Smooth muscle cell (in vitro differentiated cells): ENCODE measurements around the gene TMEM147. TPM values are rescaled to one million over a fixed set of nuclear protein-coding genes. Genes with fewer than 3 reads are reported as not detected.

ENCODE experiments used
- DNase-seq: peaks from one replicate; lab custom pipeline; 2025; ENCODE audit not compliant: unreplicated experiment; lab: John Stamatoyannopoulos, UW
- H2AFZ ChIP-seq: fragments of 200-600 bp; sonication (generic); 2 replicates; pipeline ENCODE4 v1.6.0; 2016; ENCODE audit warnings: antibody characterized with exemption, low read depth, mild to moderate bottlenecking
- H3F3A ChIP-seq: fragments of 200-600 bp; sonication (generic); 2 replicates; pipeline ENCODE4 v1.6.0; 2017; ENCODE audit warnings: antibody characterized with exemption, low read depth
- H3K27ac ChIP-seq: fragments of 200-600 bp; sonication (generic); 2 replicates; pipeline ENCODE4 v1.5.1; 2016; ENCODE audit warnings: low read depth, mild to moderate bottlenecking
- H3K27me3 ChIP-seq: fragments of 200-600 bp; sonication (generic); 2 replicates; pipeline ENCODE4 v1.6.1; 2016; ENCODE audit warnings: low read depth, mild to moderate bottlenecking
- H3K36me3 ChIP-seq: fragments of 200-600 bp; sonication (generic); 2 replicates; pipeline ENCODE4 v1.5.1; 2016; ENCODE audit warnings: low read depth
- H3K4me1 ChIP-seq: fragments of 200-600 bp; sonication (generic); 2 replicates; pipeline ENCODE4 v1.5.1; 2016; ENCODE audit warnings: low read depth
- H3K4me2 ChIP-seq: fragments of 200-600 bp; sonication (generic); 2 replicates; pipeline ENCODE4 v1.6.0; 2016; ENCODE audit warnings: mild to moderate bottlenecking
- H3K4me3 ChIP-seq: fragments of 200-600 bp; sonication (generic); 2 replicates; pipeline ENCODE4 v1.5.1; 2016; ENCODE audit warnings: mild to moderate bottlenecking
- H3K79me2 ChIP-seq: fragments of 200-600 bp; sonication (generic); 2 replicates; pipeline ENCODE4 v1.6.0; 2016; ENCODE audit warnings: low read depth, mild to moderate bottlenecking
- H3K9ac ChIP-seq: fragments of 200-600 bp; sonication (generic); 2 replicates; pipeline ENCODE4 v1.6.0; 2016; ENCODE audit warnings: low read depth
- H3K9me3 ChIP-seq: fragments of 200-600 bp; sonication (generic); replicated peaks from 2 replicates; pipeline ENCODE4 v1.5.1; 2016; ENCODE audit warnings: low read depth
- H4K20me1 ChIP-seq: fragments of 200-600 bp; sonication (generic); 2 replicates; pipeline ENCODE4 v1.6.0; 2016; ENCODE audit warnings: low read depth
- CTCF ChIP-seq: fragments of 200-600 bp; sonication (generic); IDR thresholded peaks from 2 replicates; pipeline ENCODE4 v1.5.1; 2017; ENCODE audit warnings: borderline replicate concordance, mild to moderate bottlenecking, antibody characterized with exemption; ENCODE audit not compliant: insufficient read depth, poor library complexity, severe bottlenecking
- WGBS: methylation state at CpG from one replicate; pipeline ENCODE4 v1.1.7; 2016; ENCODE audit warnings: low lambda C conversion rate; 5-methylcytosine and 5-hydroxymethylcytosine counted together
- polyA plus RNA-seq: library from polyadenylated mRNA; unstranded; fragments of >200 nt; fragmentation: Nextera tagmentation; extraction: Ambion mirVana; gene quantifications from 2 replicates; pipeline ENCODE4 v1.2.1, GENCODE V29; 2016
- total RNA-seq: library from RNA; depleted of rRNA; stranded (reverse); fragments of >200 nt; gene quantifications from 2 replicates; pipeline ENCODE4 v1.2.3, GENCODE V29; 2014

The TMEM147 gene
- total and polyA plus RNA-seq, 2 experiments from 2014 or later, result 168 to 291 TPM

- Histone ChIP-seq H3K4me3 (no peak overlapping the region), H3K9me3 (no peaks in the 10 kb centered on the region), H3K79me2 (peaks cover 11% of the 10 kb centered on the region), H3K4me2 (no peak overlapping the region), H2AFZ (no peak overlapping the region), H3K36me3 (no peaks in the 10 kb centered on the region), H3F3A (no peaks in the 10 kb centered on the region), H3K9ac (no peak overlapping the region), H3K4me1 (peaks cover 8% of the 10 kb centered on the region), H3K27me3 (no peaks in the 10 kb centered on the region), H4K20me1 (no peaks in the 10 kb centered on the region), H3K27ac (no peak overlapping the region)
- WGBS, result 93% methylated on average over 15 of the region's 15 CpGs
- no peak for TF ChIP-seq CTCF
- no peak for DNase-seq
These were observed 4.6 kb downstream of the TMEM147 start for GRCh38 chr19:35549879-35550523.

- no peak for DNase-seq
- Histone ChIP-seq H4K20me1 (no peaks in the 10 kb centered on the region), H3K9me3 (no peaks in the 10 kb centered on the region), H3K4me1 (peaks cover 5% of the 10 kb centered on the region), H3K4me2 (no peak overlapping the region), H3F3A (no peaks in the 10 kb centered on the region), H3K9ac (no peak overlapping the region), H3K79me2 (peaks cover 3% of the 10 kb centered on the region), H2AFZ (no peak overlapping the region), H3K36me3 (no peaks in the 10 kb centered on the region), H3K4me3 (no peak overlapping the region), H3K27ac (no peak overlapping the region), H3K27me3 (no peaks in the 10 kb centered on the region)
- no peak for TF ChIP-seq CTCF
- 95% methylated on average over 21 of the region's 21 CpGs for WGBS
These were observed 5.8 kb downstream of the TMEM147 start for GRCh38 chr19:35551091-35551810.

- no peaks in the 10 kb centered on the region for H3K9me3 ChIP-seq
- H3K79me2 ChIP-seq, result no peaks in the 10 kb centered on the region
- peaks cover 10% of the 10 kb centered on the region for H3K27me3 ChIP-seq
- no peaks in the 10 kb centered on the region for H3K36me3 ChIP-seq
- H3K27ac ChIP-seq, result no peak overlapping the region
- no peaks in the 10 kb centered on the region for H3K4me1 ChIP-seq
- no peak overlapping the region for H3K4me2 ChIP-seq
- no peak overlapping the region for H3K4me3 ChIP-seq
- no peaks in the 10 kb centered on the region for H4K20me1 ChIP-seq
- no peaks in the 10 kb centered on the region for H3F3A ChIP-seq
- 86% methylated on average over 13 of the region's 13 CpGs for WGBS
- TF ChIP-seq CTCF, result no peak
- DNase-seq, result no peak
- H2AFZ ChIP-seq, result no peak overlapping the region
- H3K9ac ChIP-seq, result no peak overlapping the region
These were observed 7.3 kb downstream of the TMEM147 start for GRCh38 chr19:35552534-35553384.
